CD4-positive, CD25-positive, alpha-beta regulatory T cell (primary cell): ENCODE results near the gene ARHGEF28. TPM values are rescaled to one million over a fixed set of nuclear protein-coding genes. Genes with fewer than 3 reads are reported as not detected.

ENCODE experiments used
- ATAC-seq, 2 donors: fragments of 150-1000 bp; cut with Tn5 transposase; one replicate each; pipeline ENCODE4 v1.10.0; 2021; ENCODE audit warnings: low read depth in 2 of 2, moderate number of reproducible peaks in 2 of 2, moderate library complexity in 1 of 2
- DNase-seq, 3 donors: peaks; one replicate each; pipeline versions ENCODE4 v3.0.0 to v3.0.0-alpha.2; 2012 to 2022; ENCODE audit warnings: mixed read lengths in 1 of 3
- H3K27ac ChIP-seq: one replicate; pipeline ENCODE4 v1.7.0; 2013; ENCODE audit warnings: mild to moderate bottlenecking, low read length; ENCODE audit not compliant: insufficient read depth, poor library complexity, severe bottlenecking
- H3K27me3 ChIP-seq: one replicate; pipeline ENCODE4 v1.7.0; 2013; ENCODE audit warnings: low read length; ENCODE audit not compliant: control insufficient read depth, insufficient read depth
- H3K36me3 ChIP-seq: one replicate; pipeline ENCODE4 v1.7.0; 2013; ENCODE audit warnings: mild to moderate bottlenecking, low read length, moderate library complexity; ENCODE audit not compliant: control insufficient read depth, insufficient read depth
- H3K4me1 ChIP-seq: 2 replicates; pipeline ENCODE4 v1.7.0; 2013; ENCODE audit warnings: mild to moderate bottlenecking, low read length; ENCODE audit not compliant: insufficient read depth, control insufficient read depth, poor library complexity, severe bottlenecking
- H3K4me3 ChIP-seq: one replicate; pipeline ENCODE4 v1.7.0; 2013; ENCODE audit warnings: low read depth, mild to moderate bottlenecking, low read length, moderate library complexity
- H3K9me3 ChIP-seq, 2 experiments: 1 replicate in 1 of 2; 2 replicates in 1 of 2; pipeline ENCODE4 v1.7.0; 2013; ENCODE audit warnings: low read length in 2 of 2, mild to moderate bottlenecking in 1 of 2, moderate library complexity in 1 of 2; ENCODE audit not compliant: control insufficient read depth in 2 of 2
- H3K27ac Mint-ChIP-seq, 3 donors: one replicate each; pipeline ENCODE4 v1.8.0; 2020 to 2022; ENCODE audit warnings: mild to moderate bottlenecking in 3 of 3, mixed read lengths in 3 of 3, moderate library complexity in 2 of 3
- H3K27me3 Mint-ChIP-seq: one replicate; pipeline ENCODE4 v1.8.0; 2022; ENCODE audit warnings: mild to moderate bottlenecking, mixed read lengths
- H3K36me3 Mint-ChIP-seq: one replicate; pipeline ENCODE4 v1.8.0; 2020; ENCODE audit warnings: mixed read lengths
- H3K4me1 Mint-ChIP-seq, 4 donors: one replicate each; pipeline ENCODE4 v1.8.0; 2020 to 2022; ENCODE audit warnings: mixed read lengths in 4 of 4, mild to moderate bottlenecking in 1 of 4
- H3K4me3 Mint-ChIP-seq, 4 donors: one replicate each; pipeline ENCODE4 v1.8.0; 2020 to 2022; ENCODE audit warnings: mild to moderate bottlenecking in 4 of 4, mixed read lengths in 4 of 4, moderate library complexity in 3 of 4
- H3K9me3 Mint-ChIP-seq, 7 donors: one replicate each; pipeline ENCODE4 v1.8.0; 2020 to 2022; ENCODE audit warnings: mixed read lengths in 7 of 7, mild to moderate bottlenecking in 3 of 7, moderate library complexity in 2 of 7
- polyA plus RNA-seq, 4 donors: library from polyadenylated mRNA; unstranded; fragments of 300-500 nt; fragmentation: Illumina TruSeq; gene quantifications; one replicate each; pipeline ENCODE4 v1.2.3, GENCODE V29; 2021
- total RNA-seq: library from RNA; stranded (reverse); gene quantifications from one replicate; pipeline ENCODE4 v1.2.3, GENCODE V29; 2022

ARHGEF28 gene
- total and polyA plus RNA-seq, 5 donors from 2014 or later, result not detected

DNA sequence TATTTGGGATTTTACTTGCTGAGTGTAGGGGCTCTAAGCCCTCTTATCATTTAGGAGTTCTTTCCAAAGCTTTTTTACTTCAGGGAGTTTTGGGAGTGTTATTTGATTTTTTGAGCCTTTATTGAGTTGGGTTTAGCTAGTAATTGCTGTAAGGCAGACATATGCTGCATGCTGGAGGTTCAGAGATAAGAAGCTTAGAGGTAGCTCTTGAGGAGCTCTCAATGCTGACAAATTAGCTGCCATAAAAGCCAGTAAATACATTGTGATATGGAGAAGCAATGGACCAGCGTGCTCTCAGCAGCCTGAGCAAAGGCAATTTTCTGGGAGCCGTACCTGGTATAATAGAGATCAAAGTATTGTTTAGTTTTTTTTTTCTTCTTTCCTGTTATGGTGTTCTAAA, 11.6 kb downstream of the ARHGEF28 start:
- Mint-ChIP-seq H3K4me1 (no peaks in the 10 kb centered on the region), H3K9me3 (peaks cover 0 to 1% (median 0%) of the 10 kb centered on the region in 7 donors), H3K27me3 (peaks cover 36% of the 10 kb centered on the region), H3K27ac (no peak overlapping the region), H3K36me3 (no peaks in the 10 kb centered on the region), H3K4me3 (no peak overlapping the region)
- Histone ChIP-seq H3K4me1 (no peaks in the 10 kb centered on the region), H3K27me3 (peaks cover 2% of the 10 kb centered on the region), H3K36me3 (no peaks in the 10 kb centered on the region), H3K9me3 (no peaks in the 10 kb centered on the region), H3K27ac (no peak overlapping the region), H3K4me3 (no peak overlapping the region)
- ATAC-seq (no peak), DNase-seq (no peak)

DNA sequence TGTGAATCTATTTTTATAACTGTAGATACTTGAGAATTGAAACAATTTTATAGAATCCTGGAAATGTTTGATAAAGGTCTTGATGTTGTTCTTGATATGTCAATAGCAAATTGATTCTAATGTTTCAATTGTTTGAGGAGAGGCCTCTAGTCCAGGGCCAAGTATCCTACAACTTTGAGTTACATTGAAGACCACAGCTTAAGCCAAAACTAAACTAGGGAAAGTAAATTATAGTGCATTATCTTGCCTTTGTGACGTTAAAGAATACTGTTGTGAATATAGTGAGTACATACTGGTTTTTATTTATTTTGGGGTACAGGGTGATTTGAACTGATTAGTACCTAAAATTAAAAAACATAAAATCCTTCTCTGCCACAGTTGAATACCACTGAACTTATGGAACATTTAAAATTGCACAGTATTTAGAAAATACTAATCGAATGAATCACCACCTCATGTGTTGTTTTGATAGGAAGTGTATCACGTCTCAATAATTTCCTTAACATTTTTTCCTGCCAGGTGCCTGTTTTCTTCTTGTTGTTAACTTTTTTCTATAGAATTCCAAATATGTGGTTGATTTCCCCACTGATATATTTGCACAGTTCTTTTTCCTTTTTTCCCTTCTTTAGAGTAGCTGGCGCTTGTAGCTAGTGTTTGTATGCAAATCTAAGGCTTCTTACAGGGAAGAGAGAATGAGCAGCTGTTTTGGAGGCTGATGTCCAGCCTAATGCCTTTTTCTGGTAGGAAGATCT, 12.5 kb downstream of the ARHGEF28 start:
- no peak overlapping the region for H3K4me3 ChIP-seq
- H3K4me1 ChIP-seq, result no peaks in the 10 kb centered on the region
- Mint-ChIP-seq H3K36me3 (no peaks in the 10 kb centered on the region), H3K4me3 (no peak overlapping the region), H3K4me1 (no peaks in the 10 kb centered on the region), H3K9me3 (peaks cover 0 to 1% (median 0%) of the 10 kb centered on the region in 7 donors), H3K27me3 (peaks cover 30% of the 10 kb centered on the region), H3K27ac (no peak overlapping the region)
- ATAC-seq (no peak), DNase-seq (no peak)
- no peaks in the 10 kb centered on the region for H3K9me3 ChIP-seq
- no peaks in the 10 kb centered on the region for H3K27me3 ChIP-seq
- no peaks in the 10 kb centered on the region for H3K36me3 ChIP-seq
- H3K27ac ChIP-seq, result no peak overlapping the region

DNA sequence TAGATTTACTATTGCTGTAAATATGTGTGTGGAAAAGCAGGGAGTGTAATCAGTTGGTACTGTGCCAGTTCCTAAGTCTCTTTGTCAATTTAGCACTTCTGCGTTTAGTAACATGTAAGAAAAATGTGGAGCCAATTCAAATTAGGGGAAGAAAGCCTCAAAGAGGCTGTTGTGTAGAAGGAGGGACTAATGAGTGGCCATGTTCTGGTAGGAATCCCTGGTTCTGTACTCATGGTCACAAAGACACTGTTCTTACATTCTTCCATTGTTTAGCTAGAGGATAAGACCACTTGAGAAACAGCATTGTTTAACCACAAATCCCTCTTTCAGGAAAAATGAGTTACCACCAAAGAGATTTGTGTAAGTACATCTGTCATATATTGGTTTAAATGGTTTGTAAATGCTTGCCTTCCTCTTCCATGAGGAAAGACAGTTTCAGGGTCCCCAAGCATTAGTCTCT, 14.9 kb downstream of the ARHGEF28 start:
- Histone ChIP-seq H3K9me3 (no peaks in the 10 kb centered on the region), H3K4me1 (no peaks in the 10 kb centered on the region), H3K36me3 (no peaks in the 10 kb centered on the region), H3K4me3 (no peak overlapping the region), H3K27me3 (peaks cover 4% of the 10 kb centered on the region), H3K27ac (no peak overlapping the region)
- DNase-seq (no peak), ATAC-seq (no peak)
- H3K36me3 Mint-ChIP-seq, result no peaks in the 10 kb centered on the region
- no peak overlapping the region for H3K4me3 Mint-ChIP-seq
- no peak overlapping the region for H3K27ac Mint-ChIP-seq
- H3K9me3 Mint-ChIP-seq, result no peaks in the 10 kb centered on the region
- H3K27me3 Mint-ChIP-seq, result peaks cover 25% of the 10 kb centered on the region
- no peaks in the 10 kb centered on the region for H3K4me1 Mint-ChIP-seq

DNA sequence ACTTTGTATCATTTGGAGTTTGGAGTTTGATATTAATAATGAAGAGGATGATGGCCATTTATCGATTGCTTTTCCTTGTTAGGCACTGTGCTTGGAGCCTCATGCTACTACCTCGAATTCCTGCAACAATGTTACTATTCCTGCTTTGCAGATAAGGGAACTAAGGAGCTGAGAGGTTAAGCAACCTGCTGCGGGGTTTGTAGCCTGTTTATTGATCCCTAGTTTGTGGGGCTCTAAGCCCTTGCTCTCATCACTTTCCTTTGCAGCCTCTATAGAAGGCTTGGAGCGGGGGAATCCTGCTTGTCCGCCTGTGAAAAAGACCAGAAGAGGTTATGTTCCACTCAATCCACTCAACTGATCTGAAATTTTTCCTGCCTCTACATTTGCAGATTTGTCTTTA, 15.8 kb downstream of the ARHGEF28 start:
- no peaks in the 10 kb centered on the region for H3K36me3 ChIP-seq
- no peak overlapping the region for H3K4me3 Mint-ChIP-seq
- ATAC-seq, result no peak
- H3K36me3 Mint-ChIP-seq, result no peaks in the 10 kb centered on the region
- peaks cover 25% of the 10 kb centered on the region for H3K27me3 Mint-ChIP-seq
- H3K27ac ChIP-seq, result no peak overlapping the region
- no peaks in the 10 kb centered on the region for H3K4me1 Mint-ChIP-seq
- H3K9me3 ChIP-seq, result no peaks in the 10 kb centered on the region
- H3K4me3 ChIP-seq, result no peak overlapping the region
- DNase-seq, result no peak
- H3K27ac Mint-ChIP-seq, result no peak overlapping the region
- H3K9me3 Mint-ChIP-seq, result no peaks in the 10 kb centered on the region
- no peaks in the 10 kb centered on the region for H3K4me1 ChIP-seq
- peaks cover 6% of the 10 kb centered on the region for H3K27me3 ChIP-seq

DNA sequence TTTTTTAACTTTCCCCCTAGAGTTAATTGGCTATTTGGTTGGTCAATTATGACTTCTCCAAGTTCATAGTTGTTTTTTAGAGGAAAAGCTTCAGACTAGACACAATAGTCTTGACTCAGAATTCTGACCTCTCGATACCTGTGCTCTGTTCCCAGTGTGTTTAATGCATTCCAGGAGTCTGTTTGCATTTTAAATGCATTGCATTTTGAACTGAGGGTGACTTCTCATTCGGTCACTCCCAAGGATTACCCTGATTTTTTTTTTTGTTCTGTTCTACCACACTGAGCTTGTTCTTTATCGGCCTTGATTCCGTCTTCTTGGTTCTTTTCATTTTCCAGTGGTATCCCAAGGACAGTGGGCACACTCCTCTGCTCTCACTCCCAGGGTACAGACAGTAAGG, 16.3 kb downstream of the ARHGEF28 start:
- no peaks in the 10 kb centered on the region for H3K9me3 Mint-ChIP-seq
- no peak overlapping the region for H3K4me3 ChIP-seq
- no peak overlapping the region for H3K27ac Mint-ChIP-seq
- no peaks in the 10 kb centered on the region for H3K4me1 ChIP-seq
- H3K4me1 Mint-ChIP-seq, result no peaks in the 10 kb centered on the region
- H3K27me3 Mint-ChIP-seq, result peaks cover 23% of the 10 kb centered on the region
- H3K36me3 ChIP-seq, result no peaks in the 10 kb centered on the region
- H3K36me3 Mint-ChIP-seq, result no peaks in the 10 kb centered on the region
- no peak overlapping the region for H3K27ac ChIP-seq
- no peaks in the 10 kb centered on the region for H3K9me3 ChIP-seq
- ATAC-seq (no peak), DNase-seq (no peak)
- no peak overlapping the region for H3K4me3 Mint-ChIP-seq
- peaks cover 6% of the 10 kb centered on the region for H3K27me3 ChIP-seq

DNA sequence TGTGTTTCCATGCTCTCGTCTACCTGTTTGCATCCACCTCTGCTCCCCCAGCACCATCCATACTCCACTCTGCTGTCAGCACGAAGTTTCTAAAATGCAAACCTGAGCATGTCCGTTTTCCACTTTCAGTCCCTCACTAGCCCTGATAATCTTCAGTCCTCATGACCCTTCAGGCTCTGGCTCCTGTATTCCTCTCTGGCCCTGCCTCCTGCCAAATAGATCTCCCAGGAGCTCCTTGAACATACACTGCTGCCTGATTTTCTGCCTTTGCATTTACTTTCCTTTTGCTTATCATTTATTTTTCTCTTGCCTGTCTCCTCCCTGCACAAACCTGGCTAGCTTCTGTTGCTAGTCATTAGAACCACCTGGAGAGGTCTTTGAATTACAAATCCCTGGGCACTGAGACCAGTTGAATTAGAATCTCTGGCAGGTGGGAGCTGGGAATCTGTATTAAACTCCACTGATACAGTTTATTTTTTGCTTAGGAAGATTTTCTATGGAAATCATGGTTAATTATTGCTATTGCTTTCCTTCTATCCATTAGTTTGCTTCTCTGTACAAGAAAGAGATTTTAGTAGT, 18.5 kb downstream of the ARHGEF28 start:
- no peaks in the 10 kb centered on the region for H3K36me3 Mint-ChIP-seq
- peaks cover 0 to under 1% (median 0%) of the 10 kb centered on the region in 7 donors for H3K9me3 Mint-ChIP-seq

DNA sequence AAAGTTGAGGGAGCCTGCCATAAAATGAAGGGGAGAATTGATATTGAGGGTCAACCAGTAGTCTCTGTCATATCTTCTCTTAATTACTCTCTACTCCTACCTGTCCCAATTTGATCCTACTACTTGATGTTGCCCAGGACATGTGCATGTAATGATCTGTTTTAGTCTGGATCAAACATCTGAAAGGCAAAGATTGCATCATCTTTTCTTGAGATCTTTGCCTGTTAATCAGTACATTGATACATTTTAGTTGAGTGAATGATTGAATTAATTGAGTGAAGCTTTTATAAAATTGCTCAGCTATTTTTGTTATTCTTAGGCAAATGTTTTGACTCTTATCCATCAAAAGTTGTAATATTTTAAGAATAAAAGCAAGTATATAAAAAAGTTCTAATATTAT, 21.7 kb downstream of the ARHGEF28 start:
- peaks cover 0 to 2% (median 0%) of the 10 kb centered on the region in 7 donors for H3K9me3 Mint-ChIP-seq
- DNase-seq (no peak), ATAC-seq (no peak)
- Histone ChIP-seq H3K27me3 (peaks cover 10% of the 10 kb centered on the region), H3K4me1 (no peaks in the 10 kb centered on the region), H3K9me3 (no peaks in the 10 kb centered on the region), H3K27ac (no peak overlapping the region), H3K36me3 (no peaks in the 10 kb centered on the region), H3K4me3 (no peak overlapping the region)
- H3K4me3 Mint-ChIP-seq, result no peak overlapping the region
- no peaks in the 10 kb centered on the region for H3K36me3 Mint-ChIP-seq
- peaks cover 6% of the 10 kb centered on the region for H3K27me3 Mint-ChIP-seq
- H3K4me1 Mint-ChIP-seq, result no peaks in the 10 kb centered on the region
- no peak overlapping the region for H3K27ac Mint-ChIP-seq

More for the DNA sequence above, 18.5 kb downstream of the ARHGEF28 start:
- H3K27me3 Mint-ChIP-seq, result peaks cover 18% of the 10 kb centered on the region
- H3K4me3 ChIP-seq, result no peak overlapping the region
- no peak overlapping the region for H3K27ac ChIP-seq
- H3K4me3 Mint-ChIP-seq, result no peak overlapping the region
- H3K36me3 ChIP-seq, result no peaks in the 10 kb centered on the region
- ATAC-seq (no peak), DNase-seq (no peak)
- H3K9me3 ChIP-seq, result no peaks in the 10 kb centered on the region
- no peaks in the 10 kb centered on the region for H3K4me1 Mint-ChIP-seq
- H3K27ac Mint-ChIP-seq, result peak overlapping the region in 1 of 3 donors; percentile 70
- no peaks in the 10 kb centered on the region for H3K4me1 ChIP-seq
- peaks cover 10% of the 10 kb centered on the region for H3K27me3 ChIP-seq

DNA sequence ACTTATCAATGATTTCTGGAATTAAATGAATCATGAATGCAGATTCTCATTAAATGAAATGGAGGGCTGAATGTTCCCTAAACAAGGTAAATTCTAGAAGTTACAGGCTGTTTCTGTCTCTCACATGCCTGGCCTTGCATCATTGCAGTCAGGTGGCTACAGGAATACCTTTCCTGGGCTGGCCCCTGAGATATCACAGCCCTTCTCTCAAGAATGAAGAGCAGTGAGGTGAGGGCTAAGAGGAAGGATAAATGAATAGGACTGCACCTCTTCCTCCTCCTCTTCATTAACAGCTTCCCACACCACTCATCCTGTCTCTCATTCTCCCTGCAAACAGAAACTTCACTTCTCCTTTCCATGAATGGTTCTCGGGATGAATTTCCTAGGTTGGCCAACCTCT, 22.5 kb downstream of the ARHGEF28 start:
- Mint-ChIP-seq H3K9me3 (peaks cover 0 to 2% (median 0%) of the 10 kb centered on the region in 7 donors), H3K4me1 (no peaks in the 10 kb centered on the region), H3K27ac (no peak overlapping the region), H3K27me3 (peaks cover 6% of the 10 kb centered on the region), H3K4me3 (no peak overlapping the region), H3K36me3 (no peaks in the 10 kb centered on the region)
- ATAC-seq (no peak), DNase-seq (no peak)
- no peaks in the 10 kb centered on the region for H3K4me1 ChIP-seq
- no peak overlapping the region for H3K27ac ChIP-seq
- no peaks in the 10 kb centered on the region for H3K36me3 ChIP-seq
- H3K9me3 ChIP-seq, result no peaks in the 10 kb centered on the region
- peaks cover 10% of the 10 kb centered on the region for H3K27me3 ChIP-seq
- no peak overlapping the region for H3K4me3 ChIP-seq
